H1 (cell line): ENCODE data around the gene TMC3. TPM values are rescaled to one million over a fixed set of nuclear protein-coding genes. Genes with fewer than 3 reads are reported as not detected.

ENCODE experiments used
- CTCF ChIA-PET: fragments of 300-600 bp; sonication (Branson Sonifier 250); formaldehyde crosslinking; loops from one replicate; lab custom pipeline; 2021; ENCODE audit not compliant: partially characterized antibody; lab: Charles Lee
- POLR2A ChIA-PET: fragments of 300-600 bp; sonication (Branson Sonifier 250); formaldehyde crosslinking; loops from one replicate; lab custom pipeline; 2021; ENCODE audit warnings: inconsistent platforms; ENCODE audit not compliant: partially characterized antibody; lab: Charles Lee
- DNase-seq, 2 experiments: peaks; one replicate each; pipeline versions ENCODE4 v3.0.0 to v3.0.0-alpha.2; 2010 to 2022; ENCODE audit warnings: low spot score in 2 of 2, low read depth in 1 of 2, mixed read lengths in 1 of 2
- FAIRE-seq: peaks from 2 replicates; lab custom pipeline; 2011; peaks lifted over from hg19 to GRCh38; lab: Jason Lieb, UNC
- H2AFZ ChIP-seq: 2 replicates; pipeline ENCODE4 v1.8.1; 2012; ENCODE audit warnings: low read length, inconsistent platforms
- H2AK5ac ChIP-seq: 2 replicates; pipeline ENCODE4 v1.6.1; 2013; ENCODE audit warnings: low read depth, low read length
- H2BK120ac ChIP-seq: replicated peaks from 2 replicates; pipeline ENCODE3; 2013; ENCODE audit warnings: low read depth, low read length, inconsistent platforms
- H2BK12ac ChIP-seq: 2 replicates; pipeline ENCODE4 v1.6.1; 2013; ENCODE audit warnings: low read depth, low read length
- H2BK15ac ChIP-seq: 2 replicates; pipeline ENCODE4 v1.6.1; 2013; ENCODE audit warnings: low read length
- H2BK20ac ChIP-seq: 2 replicates; pipeline ENCODE4 v1.6.1; 2013; ENCODE audit warnings: low read length
- H2BK5ac ChIP-seq: 2 replicates; pipeline ENCODE4 v1.6.1; 2013; ENCODE audit warnings: low read depth, low read length
- H3K14ac ChIP-seq: 2 replicates; pipeline ENCODE4 v1.6.1; 2013; ENCODE audit warnings: inconsistent platforms; ENCODE audit not compliant: insufficient read length
- H3K18ac ChIP-seq: 2 replicates; pipeline ENCODE4 v1.6.1; 2013; ENCODE audit warnings: low read length; ENCODE audit errors: extremely low read depth
- H3K23ac ChIP-seq: 2 replicates; pipeline ENCODE4 v1.6.1; 2013; ENCODE audit warnings: inconsistent platforms; ENCODE audit not compliant: insufficient read length
- H3K23me2 ChIP-seq: 2 replicates; pipeline ENCODE4 v1.6.1; 2013; ENCODE audit warnings: low read depth, low read length
- H3K27ac ChIP-seq: 2 replicates; pipeline ENCODE4 v1.6.1; 2011; ENCODE audit warnings: low read depth, low read length, inconsistent platforms
- H3K27me3 ChIP-seq, 4 experiments: replicated peaks in 1 of 4; 1 replicate in 1 of 4; 2 replicates in 3 of 4; pipeline versions ENCODE4 v1.6.1 to v1.8.1; 2011 to 2013; ENCODE audit warnings: low read length in 3 of 4, mild to moderate bottlenecking in 3 of 4, inconsistent platforms in 2 of 4, mixed read lengths in 2 of 4, moderate library complexity in 1 of 4; ENCODE audit not compliant: control insufficient read depth in 3 of 4, insufficient read depth in 3 of 4; ENCODE audit errors: extremely low read depth in 1 of 4
- H3K36me3 ChIP-seq, 4 experiments: 2 replicates each; pipeline versions ENCODE4 v1.6.1 to v1.8.1; 2011 to 2013; ENCODE audit warnings: mild to moderate bottlenecking in 4 of 4, low read length in 3 of 4, moderate library complexity in 2 of 4, control low read depth in 1 of 4, inconsistent platforms in 1 of 4; ENCODE audit not compliant: insufficient read depth in 4 of 4, control insufficient read depth in 2 of 4
- H3K4ac ChIP-seq: replicated peaks from 2 replicates; pipeline ENCODE3; 2013; ENCODE audit warnings: low read length, low read depth, mixed read lengths, inconsistent platforms; ENCODE audit not compliant: insufficient read length
- H3K4me1 ChIP-seq, 4 experiments: replicated peaks in 1 of 4; 1 replicate in 1 of 4; 2 replicates in 3 of 4; pipeline versions ENCODE4 v1.6.1 to v1.8.1; 2011 to 2013; ENCODE audit warnings: low read length in 3 of 4, inconsistent platforms in 2 of 4, mixed read lengths in 1 of 4; ENCODE audit not compliant: insufficient read depth in 4 of 4, control insufficient read depth in 3 of 4
- H3K4me2 ChIP-seq, 2 experiments: 2 replicates each; pipeline versions ENCODE4 v1.6.1 to v1.8.1; 2011 to 2013; ENCODE audit warnings: low read depth in 2 of 2, low read length in 2 of 2, control low read depth in 1 of 2, inconsistent platforms in 1 of 2, mild to moderate bottlenecking in 1 of 2; ENCODE audit not compliant: insufficient read depth in 1 of 2
- H3K4me3 ChIP-seq, 4 experiments: fragments of 200-600, 300-600 bp in 1 of 4; sonication (generic), shearing (Covaris generic), sonication (Bioruptor Twin) in 1 of 4; 2 replicates each; pipeline versions ENCODE4 v1.5.1 to v1.8.1; 2011 to 2016; ENCODE audit warnings: low read length in 4 of 4, low read depth in 3 of 4, control low read depth in 2 of 4, inconsistent platforms in 2 of 4, mild to moderate bottlenecking in 2 of 4, mixed read lengths in 1 of 4, moderate library complexity in 1 of 4; ENCODE audit not compliant: insufficient read depth in 2 of 4; ENCODE audit errors: extremely low read depth in 1 of 4
- H3K56ac ChIP-seq: replicated peaks from 2 replicates; pipeline ENCODE3; 2013; ENCODE audit warnings: low read depth, mild to moderate bottlenecking, mixed read lengths, low read length, inconsistent platforms; ENCODE audit not compliant: insufficient read length
- H3K79me1 ChIP-seq: 2 replicates; pipeline ENCODE4 v1.6.1; 2013; ENCODE audit warnings: low read depth, low read length, control low read depth
- H3K79me2 ChIP-seq, 2 experiments: 2 replicates each; pipeline versions ENCODE4 v1.6.1 to v1.8.1; 2012 to 2013; ENCODE audit warnings: low read length in 2 of 2, mild to moderate bottlenecking in 2 of 2, inconsistent platforms in 1 of 2; ENCODE audit not compliant: insufficient read depth in 2 of 2, control insufficient read depth in 1 of 2
- H3K9ac ChIP-seq, 4 experiments: replicated peaks in 1 of 4; 1 replicate in 1 of 4; 2 replicates in 3 of 4; pipeline versions ENCODE4 v1.6.1 to v1.8.1; 2011 to 2013; ENCODE audit warnings: low read depth in 3 of 4, low read length in 3 of 4, control low read depth in 2 of 4, mild to moderate bottlenecking in 2 of 4, moderate library complexity in 2 of 4, inconsistent platforms in 1 of 4; ENCODE audit errors: extremely low read depth in 1 of 4
- H3K9me3 ChIP-seq, 2 experiments: 2 replicates each; pipeline versions ENCODE4 v1.6.1 to v1.8.1; 2012 to 2013; ENCODE audit warnings: mild to moderate bottlenecking in 2 of 2, moderate library complexity in 2 of 2, control low read depth in 1 of 2, inconsistent platforms in 1 of 2, low read depth in 1 of 2, low read length in 1 of 2, mixed read lengths in 1 of 2; ENCODE audit not compliant: insufficient read depth in 2 of 2
- H4K20me1 ChIP-seq, 2 experiments: replicated peaks in 1 of 2; 2 replicates each; pipeline versions ENCODE3 to v1.8.1; 2011 to 2013; ENCODE audit warnings: inconsistent platforms in 2 of 2, low read length in 2 of 2, mild to moderate bottlenecking in 1 of 2; ENCODE audit not compliant: insufficient read depth in 2 of 2, control insufficient read depth in 1 of 2
- H4K5ac ChIP-seq: 2 replicates; pipeline ENCODE4 v1.6.1; 2013; ENCODE audit warnings: low read length, low read depth, mixed read lengths, inconsistent platforms; ENCODE audit not compliant: insufficient read length
- H4K8ac ChIP-seq: 2 replicates; pipeline ENCODE4 v1.8.0; 2013; ENCODE audit warnings: mild to moderate bottlenecking, moderate library complexity, low read length, inconsistent platforms; ENCODE audit not compliant: insufficient read depth; ENCODE audit errors: extremely low read depth
- H4K91ac ChIP-seq: replicated peaks from 2 replicates; pipeline ENCODE3; 2013; ENCODE audit warnings: low read length, mixed read lengths, inconsistent platforms; ENCODE audit not compliant: insufficient read length
- ASH2L ChIP-seq: fragments of 200-600, 300-600 bp; sonication (generic); IDR thresholded peaks from one replicate; pipeline ENCODE4 v1.7.1; 2017; ENCODE audit warnings: low read length
- EGR1 ChIP-seq: IDR thresholded peaks from 2 replicates; pipeline ENCODE4 v1.6.1; 2011; ENCODE audit warnings: low read depth, low read length, borderline replicate concordance
- GABPA ChIP-seq: IDR thresholded peaks from 2 replicates; pipeline ENCODE4 v1.6.1; 2011; ENCODE audit warnings: mild to moderate bottlenecking, low read length, moderate library complexity, borderline replicate concordance; ENCODE audit not compliant: insufficient read depth
- JUND ChIP-seq: IDR thresholded peaks from 2 replicates; pipeline ENCODE4 v1.6.1; 2011; ENCODE audit warnings: mild to moderate bottlenecking, improper control_type of control experiment, low read length
- POLR2A ChIP-seq, 2 experiments: IDR thresholded peaks; 1 replicate in 1 of 2; 2 replicates in 1 of 2; pipeline ENCODE4 v1.6.1; 2011; ENCODE audit warnings: low read depth in 2 of 2, low read length in 2 of 2, mild to moderate bottlenecking in 2 of 2; ENCODE audit errors: control extremely low read depth in 1 of 2
- RFX5 ChIP-seq: IDR thresholded peaks from 2 replicates; pipeline ENCODE4 v1.6.1; 2011; ENCODE audit warnings: low read depth, low read length, improper control_type of control experiment, borderline replicate concordance
- SAP30 ChIP-seq: fragments of 300-600 bp; sonication (generic); IDR thresholded peaks from 2 replicates; pipeline ENCODE4 v1.7.1; 2012; ENCODE audit warnings: low read length, moderate library complexity, mild to moderate bottlenecking, inconsistent platforms; ENCODE audit not compliant: insufficient read depth, insufficient replicate concordance
- SIRT6 ChIP-seq: IDR thresholded peaks from one replicate; pipeline ENCODE4 v1.7.1; 2012; ENCODE audit warnings: low read length, inconsistent platforms
- SP2 ChIP-seq: IDR thresholded peaks from 2 replicates; pipeline ENCODE4 v1.6.1; 2012; ENCODE audit warnings: mild to moderate bottlenecking, low read length, inconsistent platforms
- TBP ChIP-seq: IDR thresholded peaks from 2 replicates; pipeline ENCODE4 v1.6.1; 2011; ENCODE audit warnings: low read depth, low read length, improper control_type of control experiment
- TCF12 ChIP-seq: IDR thresholded peaks from 2 replicates; pipeline ENCODE4 v1.6.1; 2011; ENCODE audit warnings: low read depth, mild to moderate bottlenecking, low read length
- WGBS, 2 experiments: shearing (Covaris generic) in 1 of 2; methylation state at CpG; one replicate each; pipeline versions ENCODE4 v1.1.6 to v1.1.7; 2013 to 2015; ENCODE audit warnings: low lambda C conversion rate in 2 of 2, mixed read lengths in 2 of 2, inconsistent platforms in 1 of 2, low coverage in 1 of 2, missing lambda C conversion rate in 1 of 2; ENCODE audit not compliant: insufficient replicate concordance in 2 of 2, insufficient coverage in 1 of 2, insufficient read length in 1 of 2; ENCODE audit errors: extremely low coverage in 1 of 2, missing lambda C conversion rate in 1 of 2; 5-methylcytosine and 5-hydroxymethylcytosine counted together
- polyA plus RNA-seq, 7 experiments: library from polyadenylated mRNA; depleted of rRNA in 3 of 7; stranded (reverse) in 5 of 7; unstranded in 2 of 7; fragments of >200 nt in 5 of 7; fragments of 200-250 nt in 2 of 7; gene quantifications; 1 replicate in 5 of 7; 2 replicates in 1 of 7; 4 replicates in 1 of 7; pipeline versions ENCODE4 v1.2.1 to v1.2.3, GENCODE V29; 2011 to 2013; ENCODE audit warnings: missing spikeins in 2 of 7, mixed read lengths in 2 of 7
- total RNA-seq: library from RNA; stranded (reverse); fragmentation: NEBNext Ultra II Directional; extraction: Animal tissue kit (Norgen Biotek cat#: 25700); gene quantifications from 2 replicates; pipeline ENCODE4 v1.2.1, GENCODE V29; 2021
- TF ChIP-seq, protein P1 (sequence below): IDR thresholded peaks from 2 replicates; pipeline ENCODE4 v1.6.1; 2011; ENCODE audit warnings: low read length, improper control_type of control experiment

The TMC3 gene
- total and polyA plus RNA-seq, 2 of the 8 experiments (the other 6 are each of a cell fraction or from before 2014, with no cell fraction given), result not detected

DNA sequence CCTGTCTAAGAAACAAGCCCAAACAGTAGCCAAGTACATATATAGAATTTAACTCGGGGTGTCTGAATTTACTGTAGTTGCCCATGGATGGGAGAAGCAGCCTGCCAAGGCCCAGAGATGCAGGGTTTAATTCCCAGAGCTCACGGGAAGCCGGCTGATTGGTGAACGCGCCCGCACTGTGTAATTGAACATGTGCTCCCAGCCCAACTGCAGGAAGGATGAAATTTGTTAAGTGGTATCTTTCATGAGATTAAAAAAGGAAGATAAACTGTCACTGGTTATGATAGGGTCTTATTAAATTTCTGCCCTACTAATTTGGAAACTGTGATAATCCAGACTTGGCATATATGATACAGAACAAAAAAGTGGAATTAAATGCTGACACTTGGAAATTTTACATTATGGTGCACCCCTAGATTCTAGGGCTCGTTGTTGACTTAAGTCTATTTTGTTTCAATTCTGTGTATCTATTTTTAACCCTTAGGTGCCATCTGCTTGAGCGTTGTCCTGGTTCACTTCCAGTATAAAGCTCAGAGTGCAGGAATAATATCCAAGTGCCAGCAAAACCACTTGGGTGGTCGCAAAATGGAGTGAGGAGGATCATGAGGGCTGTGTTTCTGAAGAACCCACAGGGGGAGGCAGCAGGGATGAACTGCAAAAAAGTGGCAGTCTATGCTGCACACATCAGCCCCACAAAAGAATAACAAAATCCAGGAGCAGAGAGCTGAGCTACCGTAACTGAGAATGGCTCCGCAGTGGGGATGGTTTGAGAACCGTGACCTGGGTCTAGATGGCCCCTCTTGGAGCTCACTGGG, 13.8 kb upstream of the TMC3 start:
- H3K27me3 ChIP-seq, result no peaks in the 10 kb centered on the region
- H2AFZ ChIP-seq, result no peak overlapping the region
- no peaks in the 10 kb centered on the region for H3K4me1 ChIP-seq
- H4K8ac ChIP-seq, result no peak overlapping the region
- H2BK15ac ChIP-seq, result no peak overlapping the region
- no peak overlapping the region for H3K14ac ChIP-seq
- POLR2A ChIA-PET, result no interaction called here
- CTCF ChIA-PET, result interaction anchor here (0.7 to 2.1 kb wide), 5 partner anchors 22 to 122 kb away, joined by 3 to 11 read pairs (median 3); no protein-coding TSS in a partner anchor
- no peak overlapping the region for H2BK12ac ChIP-seq
- H3K27ac ChIP-seq, result no peak overlapping the region
- H4K91ac ChIP-seq, result no peak overlapping the region
- no peak overlapping the region for H3K4me3 ChIP-seq
- WGBS, 2 experiments, result 90% methylated on average over 12 of the region's 12 CpGs; no CpG with 5 or more reads in 1 of the 2 experiments
- H3K9ac ChIP-seq, result no peak overlapping the region
- peaks cover 0 to 4% of the 10 kb centered on the region in 2 experiments; a peak in 1 of 4 replicates for H3K9me3 ChIP-seq
- no peak overlapping the region for H3K18ac ChIP-seq
- no peaks in the 10 kb centered on the region; the same call in 1 of the 2 replicates for H3K79me1 ChIP-seq
- H3K4ac ChIP-seq, result no peak overlapping the region
- no peak for FAIRE-seq
- H3K36me3 ChIP-seq, result no peaks in the 10 kb centered on the region
- no peak overlapping the region for H3K23ac ChIP-seq
- no peak overlapping the region for H4K5ac ChIP-seq
- DNase-seq, result no peak
- H2BK20ac ChIP-seq, result no peak overlapping the region
- H4K20me1 ChIP-seq, result no peaks in the 10 kb centered on the region
- H3K56ac ChIP-seq, result no peak overlapping the region
- H3K23me2 ChIP-seq, result no peaks in the 10 kb centered on the region
- H2BK120ac ChIP-seq, result no peak overlapping the region
- no peaks in the 10 kb centered on the region for H3K79me2 ChIP-seq
- H2BK5ac ChIP-seq, result no peak overlapping the region
- no peak overlapping the region for H3K4me2 ChIP-seq
- H2AK5ac ChIP-seq, result no peak overlapping the region
- TF ChIP-seq EGR1 (no peak), ASH2L (no peak), TBP (no peak), SAP30 (no peak), JUND (no peak), POLR2A (IDR thresholded peaks at IDR 0.05; ENCODE audit: control extremely low read depth in 1 of 2, low read depth in 2 of 2, low read length in 2 of 2) (no peak), SIRT6 (no peak), RFX5 (no peak), GABPA (no peak), SP2 (no peak), TCF12 (no peak)
- TF ChIP-seq, protein P1, sequence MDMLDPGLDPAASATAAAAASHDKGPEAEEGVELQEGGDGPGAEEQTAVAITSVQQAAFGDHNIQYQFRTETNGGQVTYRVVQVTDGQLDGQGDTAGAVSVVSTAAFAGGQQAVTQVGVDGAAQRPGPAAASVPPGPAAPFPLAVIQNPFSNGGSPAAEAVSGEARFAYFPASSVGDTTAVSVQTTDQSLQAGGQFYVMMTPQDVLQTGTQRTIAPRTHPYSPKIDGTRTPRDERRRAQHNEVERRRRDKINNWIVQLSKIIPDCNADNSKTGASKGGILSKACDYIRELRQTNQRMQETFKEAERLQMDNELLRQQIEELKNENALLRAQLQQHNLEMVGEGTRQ, result no peak
